GM12875 (cell line): ENCODE results near the gene GOLPH3L.
"Not testable (repeated sequence)": the region's sequence is repeated elsewhere in the genome, so short reads cannot be mapped to it uniquely, and the experiment has no call there.

ENCODE experiments used
- H3K4me3 ChIP-seq: one replicate; pipeline ENCODE4 v1.5.1; 2011; ENCODE audit warnings: low read depth, low read length, control low read depth
- TF ChIP-seq, protein P1 (sequence below): IDR thresholded peaks from 2 replicates; pipeline ENCODE4 v1.5.1; 2011; ENCODE audit warnings: low read depth, mild to moderate bottlenecking, control low read depth, inconsistent platforms, low read length, moderate library complexity, borderline replicate concordance; ENCODE audit not compliant: insufficient read depth

GOLPH3L gene

DNA sequence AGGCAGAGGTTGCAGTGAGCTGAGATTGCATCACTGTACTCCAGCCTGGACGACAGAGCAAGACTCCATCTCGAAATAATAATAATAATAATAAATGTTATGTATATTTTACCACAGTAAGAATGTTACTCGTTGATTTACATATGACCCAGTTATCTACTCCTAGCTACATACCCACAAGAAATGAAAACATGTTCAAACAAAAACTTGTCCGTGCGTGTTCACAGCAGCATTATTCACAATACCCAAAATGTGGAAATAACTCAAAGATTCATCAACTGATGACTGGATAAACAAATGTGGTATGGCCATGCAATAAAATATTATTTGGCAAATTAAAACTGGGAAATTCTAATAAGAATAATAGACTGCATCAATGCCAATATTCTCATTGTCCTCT is 35.8 kb downstream of the GOLPH3L start:
- no peak overlapping the region for H3K4me3 ChIP-seq

DNA sequence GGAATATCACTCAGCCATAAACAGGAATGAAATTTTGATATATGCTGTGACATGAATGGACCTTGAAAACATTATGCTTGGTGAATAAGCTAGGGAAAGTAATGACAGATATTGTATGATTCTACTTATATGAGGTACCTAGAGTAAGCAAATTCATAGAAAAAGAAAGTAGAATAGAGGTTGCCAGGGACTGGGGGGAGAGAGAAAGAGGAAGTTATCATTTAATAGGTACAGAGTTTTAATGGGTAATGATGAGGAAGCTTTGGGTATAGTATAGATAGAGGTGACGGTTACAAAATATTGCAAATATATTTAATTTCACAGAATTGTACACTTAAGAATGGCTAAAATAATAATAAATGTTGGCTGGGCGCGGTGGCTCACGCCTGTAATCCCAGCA is 36.4 kb downstream of the GOLPH3L start:
- TF ChIP-seq, protein P1, sequence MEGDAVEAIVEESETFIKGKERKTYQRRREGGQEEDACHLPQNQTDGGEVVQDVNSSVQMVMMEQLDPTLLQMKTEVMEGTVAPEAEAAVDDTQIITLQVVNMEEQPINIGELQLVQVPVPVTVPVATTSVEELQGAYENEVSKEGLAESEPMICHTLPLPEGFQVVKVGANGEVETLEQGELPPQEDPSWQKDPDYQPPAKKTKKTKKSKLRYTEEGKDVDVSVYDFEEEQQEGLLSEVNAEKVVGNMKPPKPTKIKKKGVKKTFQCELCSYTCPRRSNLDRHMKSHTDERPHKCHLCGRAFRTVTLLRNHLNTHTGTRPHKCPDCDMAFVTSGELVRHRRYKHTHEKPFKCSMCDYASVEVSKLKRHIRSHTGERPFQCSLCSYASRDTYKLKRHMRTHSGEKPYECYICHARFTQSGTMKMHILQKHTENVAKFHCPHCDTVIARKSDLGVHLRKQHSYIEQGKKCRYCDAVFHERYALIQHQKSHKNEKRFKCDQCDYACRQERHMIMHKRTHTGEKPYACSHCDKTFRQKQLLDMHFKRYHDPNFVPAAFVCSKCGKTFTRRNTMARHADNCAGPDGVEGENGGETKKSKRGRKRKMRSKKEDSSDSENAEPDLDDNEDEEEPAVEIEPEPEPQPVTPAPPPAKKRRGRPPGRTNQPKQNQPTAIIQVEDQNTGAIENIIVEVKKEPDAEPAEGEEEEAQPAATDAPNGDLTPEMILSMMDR = no peak
- no peak overlapping the region for H3K4me3 ChIP-seq

More for the DNA sequence above, 35.8 kb downstream of the GOLPH3L start:
- TF ChIP-seq, protein P1 = no peak

DNA sequence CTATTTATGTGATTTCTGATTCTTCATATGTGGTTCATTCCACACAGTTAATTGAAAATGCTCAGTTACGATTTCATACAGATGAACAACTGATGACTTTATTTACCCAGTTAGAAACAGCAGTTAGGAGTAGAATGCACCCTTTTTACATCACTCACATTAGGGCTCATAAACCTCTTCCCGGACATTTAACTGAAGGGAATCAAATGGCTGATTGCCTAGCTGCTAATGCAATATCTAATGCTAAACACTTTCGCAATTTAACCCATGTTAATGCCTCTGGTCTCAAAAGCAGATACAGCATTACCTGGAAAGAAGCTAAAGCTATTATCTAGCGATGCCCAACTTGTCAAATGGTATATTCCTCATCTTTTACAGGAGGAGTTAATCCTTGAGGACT is 39.9 kb downstream of the GOLPH3L start:
- H3K4me3 ChIP-seq = not testable (repeated sequence)

DNA sequence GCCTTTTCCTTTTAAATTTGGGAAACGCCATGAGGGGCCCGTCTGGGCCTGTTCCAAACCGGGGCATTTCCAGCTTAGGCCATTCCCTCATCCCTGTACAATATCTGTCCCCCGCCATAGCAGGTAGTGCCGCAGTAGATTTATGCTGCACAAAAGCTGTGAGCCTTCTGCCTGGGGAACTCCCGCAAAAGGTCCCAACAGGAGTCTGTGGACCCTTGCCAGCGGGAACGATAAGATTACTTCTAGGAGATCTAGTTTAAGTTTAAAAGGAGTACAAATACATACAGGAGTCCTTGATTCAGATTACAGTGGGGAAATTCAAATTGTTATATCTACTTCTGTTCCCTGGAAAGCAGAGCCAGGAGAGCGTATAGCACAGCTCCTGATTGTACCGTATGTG is 42.3 kb downstream of the GOLPH3L start:
- H3K4me3 ChIP-seq = not testable (repeated sequence)

DNA sequence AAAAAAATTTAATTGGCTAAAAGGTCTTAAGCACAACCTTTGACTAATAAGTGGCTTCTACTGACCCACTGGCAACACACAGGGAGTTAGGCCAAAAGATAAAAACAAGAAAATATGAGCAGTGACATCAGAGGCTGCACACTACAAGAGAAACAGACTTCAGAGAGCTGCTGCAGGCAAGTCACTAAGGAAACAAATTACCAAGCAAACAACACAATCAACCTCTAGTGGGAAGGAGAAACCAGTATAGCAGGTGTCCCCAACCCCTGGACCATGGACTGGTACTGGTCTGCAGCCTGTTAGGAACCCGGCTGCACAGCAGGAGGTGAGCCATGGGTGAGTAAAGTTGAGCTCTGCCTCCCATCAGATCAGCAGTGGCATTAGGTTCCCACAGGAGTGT is 46.8 kb downstream of the GOLPH3L start:
- TF ChIP-seq, protein P1 = no peak
- H3K4me3 ChIP-seq = no peak overlapping the region

DNA sequence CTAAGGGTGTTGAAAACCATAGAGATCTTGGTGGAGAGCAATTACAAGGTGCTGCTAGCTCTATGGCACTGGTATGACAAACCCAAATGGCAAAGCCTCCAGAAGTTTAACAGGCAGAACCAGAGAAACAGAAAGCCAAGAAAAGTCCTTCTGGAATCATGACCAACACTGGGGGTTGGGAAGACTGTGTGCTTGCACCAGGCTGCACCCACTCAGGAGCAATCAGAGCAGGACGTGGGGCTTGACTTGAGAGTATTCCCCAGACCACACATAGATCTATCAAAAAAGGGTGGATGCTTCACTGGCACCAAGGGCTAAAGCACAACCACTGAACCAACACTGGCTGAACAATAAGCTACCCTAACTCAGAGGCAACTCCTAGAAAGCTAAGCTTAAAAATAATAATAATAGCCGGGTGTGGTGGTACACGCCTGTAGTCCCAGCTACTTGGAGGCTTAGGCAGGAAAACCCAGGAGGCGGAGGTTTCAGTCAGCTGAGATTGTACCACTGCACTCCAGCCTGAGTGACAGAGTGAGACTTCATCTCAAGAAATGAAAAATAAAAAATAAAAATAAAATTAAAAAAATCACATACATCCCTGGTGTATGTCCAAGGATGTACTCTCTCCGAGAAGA is 47.4 kb downstream of the GOLPH3L start:
- H3K4me3 ChIP-seq = no peak overlapping the region
- TF ChIP-seq, protein P1 = no peak

DNA sequence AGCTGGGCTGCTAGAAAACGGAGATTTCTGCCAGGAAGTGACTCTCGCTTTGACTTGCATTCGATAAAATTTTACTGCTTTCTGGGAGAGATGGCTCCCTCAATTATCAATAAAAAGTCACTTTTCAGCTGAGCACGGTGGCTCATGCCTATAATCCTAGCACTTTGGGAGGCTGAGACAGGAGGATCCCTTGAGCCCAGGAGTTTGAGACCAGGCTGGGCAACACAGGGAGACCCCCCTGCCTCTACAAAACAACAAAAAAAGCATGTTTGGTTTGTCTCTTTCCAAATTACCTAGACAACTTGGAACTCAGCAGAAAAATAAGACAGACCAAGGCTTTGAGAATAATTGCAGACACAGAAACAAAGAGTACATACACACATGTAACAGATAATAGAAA is 54.7 kb downstream of the GOLPH3L start:
- TF ChIP-seq, protein P1 = no peak
- no peak overlapping the region for H3K4me3 ChIP-seq

DNA sequence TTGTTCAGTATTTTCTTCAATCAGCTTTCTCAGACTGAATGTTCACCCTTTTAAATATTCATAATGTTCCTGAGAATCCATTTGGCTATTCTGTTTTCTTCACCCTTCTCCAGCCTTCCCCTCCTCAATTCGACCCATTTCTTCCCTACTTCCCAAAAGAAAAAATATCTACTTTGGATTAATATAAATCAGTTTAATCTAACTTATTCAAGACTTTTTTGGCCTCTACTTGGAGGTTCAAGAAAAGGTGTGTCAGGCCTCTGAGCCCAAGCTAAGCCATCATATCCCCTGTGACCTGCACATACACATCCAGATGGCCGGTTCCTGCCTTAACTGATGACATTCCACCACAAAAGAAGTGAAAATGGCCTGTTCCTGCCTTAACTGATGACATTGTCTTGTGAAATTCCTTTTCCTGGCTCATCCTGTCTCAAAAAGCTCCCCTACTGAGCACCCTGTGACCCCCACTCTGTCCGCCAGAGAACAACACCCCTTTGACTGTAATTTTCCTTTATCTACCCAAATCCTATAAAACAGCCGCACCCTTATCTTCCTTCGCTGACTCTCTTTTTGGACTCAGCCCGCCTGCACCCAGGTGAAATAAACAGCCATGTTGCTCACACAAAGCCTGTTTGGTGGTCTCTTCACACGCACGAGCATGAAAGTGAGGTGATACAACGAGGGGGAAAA is 55.7 kb downstream of the GOLPH3L start:
- H3K4me3 ChIP-seq = not testable (repeated sequence)

DNA sequence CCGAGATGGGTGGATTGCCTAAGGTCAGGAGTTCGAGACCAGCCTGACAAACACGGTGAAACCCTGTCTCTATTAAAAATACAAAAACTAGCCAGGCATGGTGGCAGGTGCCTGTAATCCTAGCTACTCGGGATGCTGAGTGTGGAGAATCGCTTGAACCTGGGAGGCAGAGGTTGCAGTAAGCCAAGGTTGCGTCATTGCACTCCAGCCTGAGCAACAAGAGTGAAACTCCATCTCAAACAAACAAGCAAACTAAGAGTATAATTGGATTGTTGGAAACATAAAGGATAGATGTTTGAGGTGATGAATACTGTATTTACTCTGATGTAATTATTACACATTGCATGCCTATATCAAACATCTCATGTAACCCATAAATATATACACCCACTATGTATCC is 58.5 kb downstream of the GOLPH3L start:
- H3K4me3 ChIP-seq = not testable (repeated sequence)

DNA sequence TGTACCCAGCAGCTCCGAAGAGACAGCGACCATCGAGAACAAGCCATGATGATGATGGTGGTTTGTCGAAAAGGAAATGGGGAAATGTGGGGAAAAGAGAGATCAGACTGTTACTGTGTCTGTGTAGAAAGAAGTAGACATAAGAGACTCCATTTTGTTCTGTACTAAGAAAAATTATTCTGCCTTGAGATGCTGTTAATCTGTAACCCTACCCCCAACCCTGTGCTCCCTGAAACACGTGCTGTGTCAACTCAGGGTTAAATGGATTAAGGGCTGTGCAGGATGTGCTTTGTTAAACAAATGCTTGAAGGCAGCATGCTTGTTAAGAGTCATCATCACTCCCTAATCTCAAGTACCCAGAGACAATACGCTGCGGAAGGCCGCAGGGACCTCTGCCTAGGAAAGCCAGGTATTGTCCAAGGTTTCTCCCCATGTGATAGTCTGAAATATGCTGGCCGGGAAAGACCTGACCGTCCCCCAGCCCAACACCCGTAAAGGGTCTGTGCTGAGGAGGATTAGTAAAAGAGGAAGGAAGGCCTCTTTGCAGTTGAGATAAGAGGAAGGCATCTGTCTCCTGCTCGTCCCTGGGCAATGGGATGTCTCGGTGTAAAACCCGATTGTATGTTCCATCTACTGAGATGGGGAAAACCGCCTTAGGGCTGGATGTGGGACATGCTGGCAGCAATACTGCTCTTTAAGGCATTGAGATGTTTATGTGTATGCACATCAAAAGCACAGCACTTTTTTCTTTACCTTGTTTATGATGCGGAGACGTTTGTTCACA is 61.9 kb downstream of the GOLPH3L start:
- not testable (repeated sequence) for H3K4me3 ChIP-seq
